GM12878 (cell line): ENCODE results near the gene AP3D1.

Experiments
- BMI1 ChIP-seq: fragments of 450-650 bp; IDR thresholded peaks from 2 replicates; pipeline ENCODE4 v1.6.1; 2016; ENCODE audit warnings: mild to moderate bottlenecking, moderate library complexity, borderline replicate concordance
- CEBPZ ChIP-seq: fragments of 150-350 bp; IDR thresholded peaks from 2 replicates; pipeline ENCODE4 v1.6.1; 2016; ENCODE audit warnings: low read depth, low read length
- E2F4 ChIP-seq: IDR thresholded peaks from 2 replicates; pipeline ENCODE4 v1.6.1; 2012; ENCODE audit warnings: low read depth, low read length, improper control_type of control experiment
- EP300 ChIP-seq, 2 experiments: fragments of 150-350 bp in 1 of 2; IDR thresholded peaks; 2 replicates each; pipeline ENCODE4 v1.6.1; 2011 to 2012; ENCODE audit warnings: low read depth in 2 of 2, low read length in 2 of 2, borderline replicate concordance in 1 of 2, improper control_type of control experiment in 1 of 2, inconsistent platforms in 1 of 2; ENCODE audit not compliant: control insufficient read depth in 1 of 2
- MTA3 ChIP-seq: IDR thresholded peaks from 2 replicates; pipeline ENCODE4 v1.6.1; 2012; ENCODE audit warnings: low read length, inconsistent platforms, borderline replicate concordance
- MXI1 ChIP-seq: fragments of 150-350 bp; IDR thresholded peaks from 2 replicates; pipeline ENCODE4 v1.6.1; 2011; ENCODE audit warnings: low read depth, mild to moderate bottlenecking, inconsistent platforms, low read length, improper control_type of control experiment
- NKRF ChIP-seq: fragments of 450-650 bp; conservative IDR thresholded peaks from 2 replicates; pipeline ENCODE4 v1.6.1; 2017; ENCODE audit warnings: mild to moderate bottlenecking, moderate library complexity
- YY1 ChIP-seq: IDR thresholded peaks from 2 replicates; pipeline ENCODE4 v1.6.1; 2011; ENCODE audit warnings: low read depth, mild to moderate bottlenecking, low read length
- TF ChIP-seq, protein P1 (sequence below), 3 experiments: IDR thresholded peaks in 2 of 3; conservative IDR thresholded peaks in 1 of 3; 2 replicates each; pipeline ENCODE4 v1.5.1; 2011; ENCODE audit warnings: low read depth in 3 of 3, low read length in 3 of 3, mild to moderate bottlenecking in 3 of 3, control low read depth in 2 of 3, moderate library complexity in 2 of 3, inconsistent platforms in 1 of 3, mixed read lengths in 1 of 3; ENCODE audit not compliant: control insufficient read depth in 2 of 3, insufficient read depth in 1 of 3; ENCODE audit errors: extremely low read depth in 1 of 3

DNA sequence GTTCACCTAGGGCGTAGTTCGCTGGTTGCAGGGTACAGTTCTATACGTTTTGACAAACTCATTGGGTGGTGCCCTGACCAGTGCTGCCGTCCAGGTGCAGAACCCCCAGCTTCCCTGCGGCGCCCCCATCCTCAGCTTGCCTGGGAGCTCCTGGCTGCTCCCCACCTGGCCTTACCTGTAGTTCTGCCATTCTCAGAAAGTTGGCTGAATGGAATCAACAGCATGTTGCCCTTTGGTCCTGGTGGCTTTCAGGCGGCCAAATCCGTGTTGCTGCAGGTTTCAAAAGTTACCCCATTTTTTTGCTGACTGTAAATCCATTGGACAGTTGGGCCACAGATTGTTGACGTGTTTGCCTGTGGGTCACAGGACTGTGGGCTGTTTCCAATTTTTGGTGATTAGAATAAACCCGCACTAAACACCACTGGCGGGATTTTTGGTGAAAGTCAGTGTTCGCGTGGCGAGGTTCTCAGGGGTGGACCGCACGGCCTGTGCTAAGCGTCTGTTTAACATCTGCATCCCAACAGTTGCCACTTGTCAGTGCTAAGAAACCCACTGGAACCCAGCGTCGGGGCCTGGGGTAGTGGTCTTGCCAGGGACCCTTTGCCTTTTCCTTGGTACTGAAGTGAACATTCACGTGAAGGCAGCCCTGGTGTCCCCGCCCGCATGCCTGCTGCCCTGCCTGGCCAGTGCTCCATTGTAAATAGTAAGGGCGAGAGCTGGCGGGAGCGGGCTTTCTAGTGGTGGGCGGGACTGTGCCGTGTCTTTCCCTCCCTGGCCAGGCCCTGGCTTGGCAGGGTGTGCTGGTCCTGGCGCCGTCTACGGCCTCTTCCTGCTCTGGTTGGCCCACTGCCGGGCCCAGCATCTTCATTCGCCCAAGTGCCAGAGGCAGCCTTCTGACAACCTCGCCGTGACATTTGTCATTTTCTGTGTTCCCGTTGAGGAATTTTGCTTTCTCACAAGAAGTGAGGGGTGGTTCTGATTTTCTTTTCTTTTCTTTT is 15.7 kb upstream of the AP3D1 start:
- TF ChIP-seq, protein P1, sequence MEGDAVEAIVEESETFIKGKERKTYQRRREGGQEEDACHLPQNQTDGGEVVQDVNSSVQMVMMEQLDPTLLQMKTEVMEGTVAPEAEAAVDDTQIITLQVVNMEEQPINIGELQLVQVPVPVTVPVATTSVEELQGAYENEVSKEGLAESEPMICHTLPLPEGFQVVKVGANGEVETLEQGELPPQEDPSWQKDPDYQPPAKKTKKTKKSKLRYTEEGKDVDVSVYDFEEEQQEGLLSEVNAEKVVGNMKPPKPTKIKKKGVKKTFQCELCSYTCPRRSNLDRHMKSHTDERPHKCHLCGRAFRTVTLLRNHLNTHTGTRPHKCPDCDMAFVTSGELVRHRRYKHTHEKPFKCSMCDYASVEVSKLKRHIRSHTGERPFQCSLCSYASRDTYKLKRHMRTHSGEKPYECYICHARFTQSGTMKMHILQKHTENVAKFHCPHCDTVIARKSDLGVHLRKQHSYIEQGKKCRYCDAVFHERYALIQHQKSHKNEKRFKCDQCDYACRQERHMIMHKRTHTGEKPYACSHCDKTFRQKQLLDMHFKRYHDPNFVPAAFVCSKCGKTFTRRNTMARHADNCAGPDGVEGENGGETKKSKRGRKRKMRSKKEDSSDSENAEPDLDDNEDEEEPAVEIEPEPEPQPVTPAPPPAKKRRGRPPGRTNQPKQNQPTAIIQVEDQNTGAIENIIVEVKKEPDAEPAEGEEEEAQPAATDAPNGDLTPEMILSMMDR (IDR thresholded peaks at IDR 0.05 in 2 of 3, conservative IDR thresholded peaks at IDR 0.05 in 1 of 3; ENCODE audit: control insufficient read depth in 2 of 3, extremely low read depth in 1 of 3, insufficient read depth in 1 of 3, low read depth in 3 of 3, low read length in 3 of 3): no peak
- TF ChIP-seq MTA3: no peak
- TF ChIP-seq E2F4: no peak
- no peak for TF ChIP-seq BMI1
- no peak for TF ChIP-seq YY1
- TF ChIP-seq NKRF: no peak
- no peak for TF ChIP-seq CEBPZ
- TF ChIP-seq EP300 (IDR thresholded peaks at IDR 0.05; ENCODE audit: borderline replicate concordance in 1 of 2, control insufficient read depth in 1 of 2, low read depth in 2 of 2, low read length in 2 of 2): no peak
- no peak for TF ChIP-seq MXI1
